Activated naive CD4-positive, alpha-beta T cell (primary cell): ENCODE results near the gene ERCC6L.

Experiments used
- DNase-seq, 4 experiments: peaks; one replicate each; lab custom pipeline; 2025; lab: John Stamatoyannopoulos, UW

The ERCC6L gene

DNA sequence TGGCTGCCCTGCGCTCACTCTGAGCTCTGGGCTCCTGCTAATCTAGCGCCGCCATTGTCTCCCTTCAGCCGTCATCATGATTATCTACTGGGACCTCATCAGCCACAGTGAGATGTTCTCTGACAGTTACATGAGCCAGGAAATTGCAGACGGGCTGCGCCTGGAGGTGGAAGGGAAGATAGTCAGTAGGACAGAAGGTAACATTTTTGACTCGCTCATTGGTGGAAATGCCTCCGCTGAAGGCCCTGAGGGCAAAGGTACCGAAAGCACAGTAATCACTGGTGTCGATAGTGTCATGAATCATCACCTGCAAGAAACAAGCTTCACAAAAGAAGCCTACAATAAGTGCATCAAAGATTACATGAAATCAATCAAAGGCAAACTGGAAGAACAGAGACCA is 79.1 kb downstream of the ERCC6L start:
- DNase-seq = no peak

DNA sequence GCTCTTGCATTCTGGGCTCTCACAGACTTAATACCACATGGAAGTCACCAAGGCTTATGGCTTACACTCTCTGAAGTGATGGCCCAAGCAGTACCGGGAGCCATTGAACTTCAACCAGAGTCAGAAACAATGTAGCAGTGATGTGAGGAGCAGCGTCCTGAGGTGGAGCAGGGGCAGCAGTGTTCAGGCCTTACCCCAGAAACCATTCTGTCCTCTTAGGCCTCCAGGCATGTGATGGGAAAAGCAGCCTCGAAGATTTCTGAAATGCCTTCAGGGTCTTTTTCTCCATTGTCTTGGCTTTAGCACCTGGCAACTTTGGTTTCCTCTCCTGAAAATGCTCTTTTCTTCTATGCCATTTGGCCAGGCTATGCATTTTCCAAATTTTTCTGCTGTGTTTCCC is 80.1 kb downstream of the ERCC6L start:
- no peak for DNase-seq
